SK-N-SH (cell line): ENCODE results near the gene AHCTF1.

Experiments used
- CTCF ChIP-seq: fragments of 200-600 bp; sonication (generic); IDR thresholded peaks from 2 replicates; pipeline ENCODE4 v1.6.1; 2017; ENCODE audit warnings: antibody characterized with exemption, mild to moderate bottlenecking, moderate library complexity
- EP300 ChIP-seq, 2 experiments: IDR thresholded peaks; 2 replicates each; pipeline versions ENCODE4 v1.4.0 to v1.6.1; 2012; ENCODE audit warnings: borderline replicate concordance in 1 of 2, low read depth in 1 of 2, low read length in 1 of 2
- FOSL2 ChIP-seq: IDR thresholded peaks from 2 replicates; pipeline ENCODE4 v1.4.0; 2012; ENCODE audit warnings: low read depth, mild to moderate bottlenecking, moderate library complexity, borderline replicate concordance
- JUND ChIP-seq: IDR thresholded peaks from 2 replicates; pipeline ENCODE4 v1.4.0; 2012
- MAX ChIP-seq: IDR thresholded peaks from 2 replicates; pipeline ENCODE4 v1.4.0; 2012; ENCODE audit warnings: low read depth
- RCOR1 ChIP-seq: fragments of 150-350 bp; IDR thresholded peaks from 2 replicates; pipeline ENCODE4 v1.6.1; 2017; ENCODE audit warnings: antibody characterized with exemption, low read length
- SIN3A ChIP-seq: IDR thresholded peaks from 2 replicates; pipeline ENCODE4 v1.6.1; 2012; ENCODE audit warnings: low read depth, mild to moderate bottlenecking, low read length, moderate library complexity, borderline replicate concordance
- USF2 ChIP-seq: fragments of 150-350 bp; IDR thresholded peaks from 2 replicates; pipeline ENCODE4 v1.6.1; 2017; ENCODE audit warnings: antibody characterized with exemption, low read length, low read depth, borderline replicate concordance
- ZBTB33 ChIP-seq: IDR thresholded peaks from 2 replicates; pipeline ENCODE4 v1.4.0; 2012; ENCODE audit warnings: low read depth, borderline replicate concordance

- TF ChIP-seq MAX (no peak), RCOR1 (no peak), EP300 (IDR thresholded peaks at IDR 0.05; ENCODE audit: borderline replicate concordance in 1 of 2, low read depth in 1 of 2, low read length in 1 of 2) (no peak), CTCF (no peak), FOSL2 (no peak), USF2 (no peak), SIN3A (no peak), JUND (no peak), ZBTB33 (no peak)
These were observed 100.2 kb downstream of the AHCTF1 start for GRCh38 chr1:246831543-246831942.
